HG03280 (cell line): Measurements from ENCODE around the gene NCSTN.
"Not testable (repeated sequence)": the region's sequence is repeated elsewhere in the genome, so short reads cannot be mapped to it uniquely, and the experiment has no call there.

Source experiments
- ATAC-seq: cut with Tn5 transposase; IDR thresholded peaks from one replicate; pipeline ENCODE4 v1.9.1; 2021; ENCODE audit warnings: mild to moderate bottlenecking, moderate library complexity; ENCODE audit not compliant: unreplicated experiment

NCSTN gene

DNA sequence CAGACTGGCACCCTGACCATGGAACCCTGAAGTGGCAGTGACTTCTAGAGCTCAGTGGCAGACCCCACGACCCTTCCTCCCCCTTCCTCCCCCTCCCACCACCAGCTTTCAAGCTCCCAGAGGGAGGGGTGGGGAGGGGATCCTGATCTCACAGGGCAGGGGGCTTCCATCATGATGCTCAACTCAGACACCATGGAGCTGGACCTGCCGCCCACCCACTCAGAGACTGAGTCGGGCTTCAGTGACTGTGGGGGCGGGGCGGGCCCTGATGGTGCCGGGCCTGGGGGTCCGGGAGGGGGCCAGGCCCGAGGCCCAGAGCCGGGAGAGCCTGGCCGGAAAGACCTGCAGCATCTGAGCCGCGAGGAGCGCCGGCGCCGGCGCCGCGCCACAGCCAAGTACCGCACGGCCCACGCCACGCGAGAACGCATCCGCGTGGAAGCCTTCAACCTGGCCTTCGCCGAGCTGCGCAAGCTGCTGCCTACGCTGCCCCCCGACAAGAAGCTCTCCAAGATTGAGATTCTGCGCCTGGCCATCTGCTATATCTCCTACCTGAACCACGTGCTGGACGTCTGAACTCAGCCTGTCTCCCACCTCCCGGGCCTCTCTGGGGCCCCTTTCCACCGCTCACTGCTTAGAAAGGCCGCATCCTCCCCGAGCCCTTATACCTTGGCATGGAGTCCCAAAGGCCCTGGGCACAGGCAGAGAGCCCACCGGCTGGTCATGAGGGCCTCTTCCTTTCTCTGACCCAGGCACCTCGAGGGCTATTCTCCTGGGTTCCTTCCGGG is 27.6 kb downstream of the NCSTN start:
- no peak for ATAC-seq

GRCh38 chr1:160371346-160371631 is 28.1 kb downstream of the NCSTN start:
- no peak for ATAC-seq

GRCh38 chr1:160371756-160372155 is 28.6 kb downstream of the NCSTN start:
- no peak for ATAC-seq

DNA sequence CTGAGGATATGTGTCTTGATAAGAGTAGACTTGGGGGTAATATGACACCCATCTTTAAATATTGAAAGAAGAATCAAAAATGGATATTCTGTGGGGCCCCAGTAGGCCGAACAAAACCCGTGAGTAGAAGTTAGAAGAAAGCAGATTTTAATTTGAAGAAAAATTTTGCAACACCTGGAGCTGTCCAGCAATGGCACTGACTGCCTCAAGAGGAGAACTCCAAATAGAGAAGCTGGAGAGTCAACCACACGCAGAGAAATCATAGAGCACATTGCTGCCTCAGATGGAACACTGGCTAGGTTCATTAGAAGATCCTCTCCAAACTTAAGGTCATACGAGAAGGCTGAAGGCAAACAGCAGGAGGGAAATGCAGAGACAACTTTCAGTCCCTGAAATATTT is 30.5 kb downstream of the NCSTN start:
- no peak for ATAC-seq

GRCh38 chr1:160374306-160375110 is 31.3 kb downstream of the NCSTN start:
- no peak for ATAC-seq

DNA sequence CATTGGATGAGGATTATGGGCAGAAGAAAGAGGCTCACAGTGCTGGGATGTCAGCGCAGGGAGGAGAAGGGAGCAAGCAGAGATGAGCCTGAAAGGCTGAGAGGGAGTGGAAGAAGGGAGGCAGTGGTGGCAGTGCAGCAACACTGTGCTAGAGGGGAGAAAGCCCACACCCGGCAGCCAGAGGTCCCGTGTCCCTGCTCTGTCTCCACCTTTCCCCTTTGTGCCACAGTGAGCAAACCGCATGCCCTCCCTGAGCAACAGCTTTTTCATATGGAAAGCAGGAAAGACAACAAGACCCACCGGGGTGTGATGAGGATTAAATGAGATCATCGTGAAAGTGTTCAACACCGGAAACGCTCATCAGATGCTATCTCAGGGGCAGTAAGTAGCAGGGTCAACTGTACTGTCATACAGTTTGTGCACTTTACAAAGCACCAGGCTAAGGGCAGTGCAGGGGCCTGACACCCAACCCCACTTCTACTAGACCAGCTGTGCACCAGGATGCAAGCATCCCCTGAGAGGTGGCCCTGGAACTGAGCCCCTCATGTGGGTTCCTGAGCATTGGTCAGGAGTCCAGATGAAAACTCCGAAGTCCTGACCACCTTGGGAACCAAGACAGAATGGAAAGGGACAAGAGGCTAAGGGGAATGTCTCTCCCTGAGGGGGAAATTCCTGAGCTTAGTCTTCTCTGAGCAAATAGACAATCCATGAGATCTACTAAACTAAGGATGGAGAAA is 32.8 kb downstream of the NCSTN start:
- ATAC-seq, result no peak

DNA sequence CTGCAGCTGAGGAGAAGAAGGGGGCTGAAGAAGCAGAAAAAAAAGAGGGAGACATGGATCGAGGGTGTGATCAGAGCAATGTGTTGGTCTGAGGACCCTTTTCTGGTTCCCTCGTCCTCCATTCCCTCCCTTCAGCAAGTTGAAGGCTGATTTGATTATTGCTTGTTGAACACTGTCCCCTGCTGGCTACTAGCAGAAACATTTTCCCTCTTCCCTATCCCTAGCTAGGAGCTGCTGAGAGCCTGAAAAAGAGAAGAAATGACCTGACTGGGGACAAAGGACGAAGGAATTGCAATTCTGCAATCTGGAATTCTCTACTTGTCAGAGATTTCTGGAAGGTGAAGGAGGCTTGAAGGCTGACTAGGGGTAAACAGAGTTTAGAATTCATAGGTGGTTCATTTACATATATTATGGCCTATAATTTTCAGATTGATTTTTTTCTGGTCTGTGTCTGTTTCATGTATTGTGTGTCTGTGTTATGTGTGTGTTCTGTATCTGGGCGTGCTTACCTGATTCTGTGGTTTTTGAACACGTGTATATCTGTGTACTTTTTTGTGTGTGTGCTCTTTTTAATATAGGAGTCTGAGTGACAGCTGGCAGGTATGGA is 33.4 kb downstream of the NCSTN start:
- peak; percentile 70 for ATAC-seq

DNA sequence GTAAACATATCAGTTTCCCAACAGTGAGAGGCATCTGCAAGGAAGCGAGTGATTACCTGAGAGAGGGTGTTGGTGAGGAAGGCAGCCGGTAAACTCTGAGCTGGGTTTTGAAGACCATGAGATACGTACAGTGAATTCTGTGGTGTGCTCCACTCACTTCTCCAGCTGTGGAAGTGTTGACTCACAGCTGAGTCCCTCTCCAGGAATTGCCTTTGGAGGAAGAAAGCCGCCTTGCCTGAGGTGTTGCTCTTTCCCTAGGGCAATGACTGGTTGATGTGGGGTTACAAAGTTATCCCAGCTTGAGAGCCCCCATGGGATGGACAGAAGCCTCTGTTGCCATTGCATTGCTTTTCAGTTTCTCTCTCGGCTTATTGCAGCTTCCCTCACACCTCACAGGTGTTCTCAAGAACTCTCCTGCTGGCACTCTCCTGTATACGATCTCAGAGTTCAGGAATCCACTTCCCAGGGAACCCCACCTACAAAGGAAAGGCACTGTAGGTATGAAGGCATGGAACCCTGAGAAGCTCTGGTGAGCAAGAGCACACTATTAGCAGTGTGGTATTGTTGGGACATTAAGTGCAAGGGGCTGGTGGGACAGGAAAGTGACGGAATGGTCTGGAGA is 34.5 kb downstream of the NCSTN start:
- no peak for ATAC-seq

GRCh38 chr1:160384812-160385211 is 41.6 kb downstream of the NCSTN start:
- not testable (repeated sequence) for ATAC-seq

GRCh38 chr1:160388406-160388805 is 45.2 kb downstream of the NCSTN start:
- ATAC-seq, result not testable (repeated sequence)

DNA sequence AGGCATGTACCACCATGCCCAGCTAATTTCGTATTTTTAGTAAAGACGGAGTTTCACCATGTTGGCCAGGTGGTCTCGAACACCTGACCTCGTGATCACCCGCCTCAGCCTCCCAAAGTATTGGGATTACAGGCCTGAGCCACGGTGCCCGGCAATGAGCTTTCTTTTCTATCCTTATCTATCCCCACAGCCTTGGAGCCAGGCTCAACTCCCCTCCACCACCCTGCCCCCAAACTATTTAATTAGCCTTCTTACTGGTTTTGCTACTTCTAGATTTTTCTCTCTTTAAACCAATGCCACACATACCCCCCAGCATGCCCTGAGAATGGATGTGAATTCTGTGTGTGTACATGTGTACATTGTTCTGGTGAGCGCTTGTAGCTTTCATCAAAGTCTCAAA is 51.5 kb downstream of the NCSTN start:
- ATAC-seq, result no peak

- ATAC-seq, result no peak
Measured at GRCh38 chr1:160397651-160398050, 54.5 kb downstream of the NCSTN start.

- ATAC-seq, result no peak
Measured at GRCh38 chr1:160398823-160399222, 55.6 kb downstream of the NCSTN start.

- no peak for ATAC-seq
Measured at GRCh38 chr1:160399544-160400222, 56.5 kb downstream of the NCSTN start.

DNA sequence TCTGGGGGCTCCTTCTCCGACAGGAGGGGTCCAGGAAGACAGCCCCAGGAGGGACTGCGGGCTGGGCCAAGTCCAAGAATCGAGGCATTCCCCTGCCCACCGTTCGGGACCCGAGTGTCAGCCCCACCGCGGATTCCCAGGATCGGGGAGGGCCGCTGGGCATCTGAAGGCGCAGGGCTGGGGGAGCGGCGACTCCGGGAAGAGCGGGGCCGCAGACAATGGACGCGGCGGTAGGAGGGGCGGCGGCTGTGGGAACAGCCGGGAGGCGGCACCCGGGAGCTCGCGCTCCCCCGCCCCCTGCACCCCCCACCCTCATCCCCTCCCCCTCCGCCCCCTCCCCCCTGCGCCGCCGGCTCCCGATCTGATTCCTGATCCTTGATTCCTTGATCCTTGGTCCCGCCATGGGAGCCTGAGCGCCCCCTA is 57.1 kb downstream of the NCSTN start, which contains the start of gene VANGL2:
Gene VANGL2 (plus strand): TSS at position 342 of the 423 bp plus-strand sequence. CDS start 15,274 bp downstream, outside the sequence.
- ATAC-seq, result no peak

DNA sequence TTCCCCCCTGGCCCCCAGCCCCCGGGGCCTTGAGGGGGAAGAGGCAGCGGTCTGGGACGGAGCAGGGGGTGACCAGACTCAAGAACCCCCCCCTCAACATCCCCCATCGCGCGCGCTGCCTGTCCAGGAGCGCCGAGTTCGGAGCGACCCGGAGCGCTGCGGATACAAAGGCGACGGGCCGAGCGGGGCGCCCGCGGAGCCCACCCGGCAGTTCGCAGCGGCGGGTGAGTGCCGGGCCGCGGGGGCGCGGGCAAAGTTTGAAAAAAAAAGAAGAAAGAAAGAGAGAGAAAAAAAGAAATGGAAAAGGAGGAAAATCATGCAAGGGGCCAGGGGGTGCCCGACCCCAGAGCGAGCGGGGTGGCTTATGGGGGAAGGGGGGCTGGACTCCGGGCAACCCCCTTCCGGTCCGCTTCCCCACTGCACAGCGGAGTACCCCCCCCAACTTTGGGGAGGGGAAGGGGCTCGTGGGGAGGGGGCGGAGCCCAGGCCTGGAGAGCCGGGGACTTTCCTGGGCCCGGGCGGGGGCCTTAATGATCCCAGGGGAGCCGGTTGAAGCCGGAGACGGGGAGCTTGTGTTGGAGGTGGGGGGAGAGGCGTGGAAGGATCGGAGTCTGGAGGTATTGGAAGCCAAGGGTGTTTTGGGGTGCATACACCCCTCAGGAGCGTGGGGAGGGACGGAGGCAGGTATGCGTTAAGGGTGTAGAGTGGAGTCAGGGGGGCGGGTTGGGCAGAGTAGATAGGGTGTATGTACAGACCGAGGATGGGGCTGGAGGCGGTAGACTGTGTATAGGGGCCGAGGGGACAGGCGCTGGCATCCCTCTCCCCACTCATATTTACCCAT is 57.7 kb downstream of the NCSTN start:
- no peak for ATAC-seq

DNA sequence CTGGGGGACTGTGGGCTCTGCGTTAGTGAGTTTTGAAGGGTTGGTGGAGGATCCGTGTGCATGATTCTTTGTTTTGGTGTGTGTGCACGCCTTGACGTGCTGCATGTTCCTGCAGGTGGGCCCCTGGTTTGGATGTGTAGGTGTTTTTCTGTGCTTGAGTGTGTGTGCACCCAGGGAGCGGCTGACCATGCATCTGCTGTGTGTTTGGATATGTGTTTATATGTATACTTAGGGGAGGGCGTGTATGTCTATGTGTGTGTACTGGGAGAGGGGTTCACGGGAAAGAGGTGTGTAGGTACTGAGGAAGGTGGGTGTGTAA is 58.3 kb downstream of the NCSTN start:
- ATAC-seq, result no peak

DNA sequence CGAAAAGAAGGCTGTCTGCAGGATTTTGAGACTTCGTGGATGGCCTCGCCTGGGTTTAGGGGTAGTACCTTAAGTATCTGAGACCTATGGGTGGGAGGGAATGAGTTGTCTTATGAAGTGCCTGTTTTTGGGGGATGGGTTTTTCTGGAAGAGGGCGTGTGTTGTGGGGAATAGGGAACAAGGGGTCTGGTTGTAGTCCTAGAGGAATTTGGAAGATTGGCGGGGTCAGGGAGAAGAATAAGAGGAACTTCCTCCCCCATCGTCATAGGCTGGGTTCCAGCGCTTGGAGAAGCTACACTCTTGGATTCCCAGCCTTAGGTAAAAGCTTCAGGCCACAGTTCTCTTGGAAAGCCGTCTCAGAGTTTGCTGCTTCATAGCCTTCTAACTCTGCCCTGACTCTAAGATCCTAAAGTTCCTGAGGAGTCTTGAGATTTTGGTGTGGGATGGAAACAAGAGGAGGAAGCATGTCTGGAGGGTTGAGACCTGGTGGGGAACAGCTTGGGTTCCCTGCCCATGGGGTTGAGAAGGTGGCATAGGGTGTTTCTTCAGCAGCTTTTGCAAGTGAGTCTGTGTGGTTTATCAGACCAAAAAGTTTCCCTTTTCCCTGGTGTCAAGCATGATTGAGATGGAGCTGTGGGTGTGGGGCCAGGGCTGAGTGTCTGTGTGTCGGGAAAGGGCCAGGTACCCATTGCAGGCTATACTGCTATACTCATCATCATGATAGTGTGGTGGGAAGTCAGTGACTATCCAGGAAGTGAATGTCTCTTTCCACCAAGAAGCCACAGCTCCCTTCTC is 59.0 kb downstream of the NCSTN start:
- ATAC-seq, result no peak

GRCh38 chr1:160403244-160403643 is 60.1 kb downstream of the NCSTN start:
- no peak for ATAC-seq
